IMR-90 (cell line): Measurements from ENCODE around the gene RAPSN. TPM values are rescaled to one million over a fixed set of nuclear protein-coding genes. Genes with fewer than 3 reads are reported as not detected.

Source experiments
- ATAC-seq: fragments of 200-7000 bp; cut with Tn5 transposase; 2 replicates; pipeline ENCODE4 v1.9.1; 2020; ENCODE audit warnings: low read depth, mild to moderate bottlenecking, moderate library complexity
- BruUV-seq: library from RNA; stranded (reverse); fragments of 400-500 nt; replicated peaks from 2 replicates; lab custom pipeline; 2021; lab: Mats Ljungman, UMichigan
- CTCF ChIA-PET: fragments of 300-600 bp; formaldehyde crosslinking; extraction: SDS; loops from one replicate; lab custom pipeline; 2021; ENCODE audit warnings: antibody characterized with exemption; lab: Yijun Ruan, JAX
- POLR2A ChIA-PET: fragments of 300-600 bp; sonication (Branson Sonifier 250); formaldehyde crosslinking; loops from one replicate; lab custom pipeline; 2022; ENCODE audit warnings: antibody characterized with exemption; ENCODE audit not compliant: unreplicated experiment; lab: Charles Lee
- DNase-seq: peaks from one replicate; pipeline ENCODE4 v3.0.0; 2013
- H2AFZ ChIP-seq: replicated peaks from 2 replicates; pipeline ENCODE3; 2013; ENCODE audit warnings: low read length, mild to moderate bottlenecking; ENCODE audit not compliant: poor library complexity
- H2AK5ac ChIP-seq: 2 replicates; pipeline ENCODE4 v1.6.1; 2013; ENCODE audit warnings: low read depth, low read length, inconsistent platforms
- H2AK9ac ChIP-seq: replicated peaks from 2 replicates; pipeline ENCODE3; 2013; ENCODE audit warnings: mild to moderate bottlenecking, low read depth, low read length, moderate library complexity; ENCODE audit not compliant: poor library complexity
- H2BK120ac ChIP-seq: 2 replicates; pipeline ENCODE4 v1.6.1; 2013; ENCODE audit warnings: low read depth, low read length, inconsistent platforms
- H2BK15ac ChIP-seq: 3 replicates; pipeline ENCODE4 v1.6.1; 2013; ENCODE audit warnings: low read depth, low read length, inconsistent platforms
- H2BK20ac ChIP-seq: 2 replicates; pipeline ENCODE4 v1.6.1; 2013; ENCODE audit warnings: low read depth, mild to moderate bottlenecking, inconsistent platforms, low read length, moderate library complexity
- H2BK5ac ChIP-seq: 2 replicates; pipeline ENCODE4 v1.6.1; 2013; ENCODE audit warnings: mild to moderate bottlenecking, low read depth, low read length, inconsistent platforms; ENCODE audit not compliant: poor library complexity, severe bottlenecking
- H3K14ac ChIP-seq: replicated peaks from 2 replicates; pipeline ENCODE4 v1.6.1; 2013; ENCODE audit warnings: low read depth, low read length, inconsistent platforms
- H3K18ac ChIP-seq: 2 replicates; pipeline ENCODE4 v1.6.1; 2013; ENCODE audit warnings: low read depth, low read length, control low read depth
- H3K23ac ChIP-seq: 2 replicates; pipeline ENCODE4 v1.6.1; 2013; ENCODE audit warnings: low read depth, low read length, inconsistent platforms
- H3K27ac ChIP-seq: 2 replicates; pipeline ENCODE4 v1.5.1; 2013; ENCODE audit warnings: mild to moderate bottlenecking, control low read depth, low read length; ENCODE audit not compliant: insufficient read depth
- H3K27me3 ChIP-seq: 2 replicates; pipeline ENCODE4 v1.6.1; 2013; ENCODE audit warnings: low read length; ENCODE audit not compliant: control insufficient read depth, insufficient read depth
- H3K36me3 ChIP-seq: 2 replicates; pipeline ENCODE4 v1.6.1; 2013; ENCODE audit warnings: low read length, mixed read lengths; ENCODE audit not compliant: control insufficient read depth, insufficient read depth
- H3K4ac ChIP-seq: 2 replicates; pipeline ENCODE4 v1.6.1; 2013; ENCODE audit warnings: low read depth, low read length, inconsistent platforms
- H3K4me1 ChIP-seq: 2 replicates; pipeline ENCODE4 v1.6.1; 2013; ENCODE audit warnings: low read length, mixed read lengths; ENCODE audit not compliant: control insufficient read depth, insufficient read depth
- H3K4me2 ChIP-seq: 2 replicates; pipeline ENCODE4 v1.6.1; 2013; ENCODE audit warnings: low read depth, mild to moderate bottlenecking, control low read depth, low read length, moderate library complexity
- H3K4me3 ChIP-seq: 2 replicates; pipeline ENCODE4 v1.5.1; 2013; ENCODE audit warnings: low read depth, mild to moderate bottlenecking, control low read depth, low read length, moderate library complexity; ENCODE audit not compliant: insufficient read depth
- H3K56ac ChIP-seq: 2 replicates; pipeline ENCODE4 v1.6.1; 2013; ENCODE audit warnings: low read length, inconsistent platforms; ENCODE audit not compliant: insufficient read depth; ENCODE audit errors: extremely low read depth
- H3K79me1 ChIP-seq, 2 experiments: 2 replicates each; pipeline ENCODE4 v1.6.1; 2013; ENCODE audit warnings: low read length in 2 of 2, inconsistent platforms in 1 of 2, low read depth in 1 of 2
- H3K9ac ChIP-seq: 2 replicates; pipeline ENCODE4 v1.6.1; 2013; ENCODE audit warnings: low read depth, low read length, control low read depth
- H3K9me1 ChIP-seq: 2 replicates; pipeline ENCODE4 v1.6.1; 2013; ENCODE audit warnings: low read length, inconsistent platforms; ENCODE audit not compliant: insufficient read depth
- H3K9me3 ChIP-seq: 2 replicates; pipeline ENCODE4 v1.6.1; 2013; ENCODE audit warnings: low read length; ENCODE audit not compliant: control insufficient read depth, insufficient read depth
- H4K20me1 ChIP-seq: 2 replicates; pipeline ENCODE4 v1.6.1; 2013; ENCODE audit warnings: low read length, inconsistent platforms; ENCODE audit not compliant: insufficient read depth
- H4K5ac ChIP-seq: 2 replicates; pipeline ENCODE4 v1.6.1; 2013; ENCODE audit warnings: mild to moderate bottlenecking, low read depth, low read length, control low read depth
- H4K8ac ChIP-seq, 2 experiments: 2 replicates each; pipeline ENCODE4 v1.6.1; 2013; ENCODE audit warnings: low read depth in 2 of 2, low read length in 2 of 2, control low read depth in 1 of 2, inconsistent platforms in 1 of 2
- H4K91ac ChIP-seq: 2 replicates; pipeline ENCODE4 v1.6.1; 2013; ENCODE audit warnings: low read depth, low read length, inconsistent platforms; ENCODE audit not compliant: insufficient read depth
- BHLHE40 ChIP-seq: fragments of 150-350 bp; IDR thresholded peaks from 2 replicates; pipeline ENCODE4 v1.6.1; 2016; ENCODE audit warnings: mild to moderate bottlenecking, low read depth, low read length
- CEBPB ChIP-seq: IDR thresholded peaks from 2 replicates; pipeline ENCODE4 v1.6.1; 2012; ENCODE audit warnings: low read depth, low read length, improper control_type of control experiment
- CHD1 ChIP-seq: IDR thresholded peaks from 2 replicates; pipeline ENCODE4 v1.6.1; 2012; ENCODE audit warnings: low read depth, low read length, improper control_type of control experiment
- CTCF ChIP-seq: conservative IDR thresholded peaks from 2 replicates; pipeline ENCODE4 v1.5.1; 2012; ENCODE audit warnings: mild to moderate bottlenecking, low read depth, low read length, improper control_type of control experiment
- ELK1 ChIP-seq: fragments of 150-350 bp; IDR thresholded peaks from 2 replicates; pipeline ENCODE4 v1.6.1; 2016; ENCODE audit warnings: low read depth, mild to moderate bottlenecking, low read length, moderate library complexity, borderline replicate concordance
- FOS ChIP-seq: fragments of 150-350 bp; IDR thresholded peaks from 2 replicates; pipeline ENCODE4 v1.6.1; 2016; ENCODE audit warnings: low read depth, low read length
- MAFK ChIP-seq: IDR thresholded peaks from 2 replicates; pipeline ENCODE4 v1.6.1; 2012; ENCODE audit warnings: low read depth, low read length, improper control_type of control experiment
- MAZ ChIP-seq: IDR thresholded peaks from 2 replicates; pipeline ENCODE4 v1.6.1; 2012; ENCODE audit warnings: low read depth, mild to moderate bottlenecking, low read length, improper control_type of control experiment, moderate library complexity, borderline replicate concordance
- MXI1 ChIP-seq: IDR thresholded peaks from 2 replicates; pipeline ENCODE4 v1.6.1; 2012; ENCODE audit warnings: low read depth, mild to moderate bottlenecking, low read length, moderate library complexity, borderline replicate concordance
- NFE2L2 ChIP-seq: fragments of 150-350 bp; IDR thresholded peaks from 2 replicates; pipeline ENCODE4 v1.6.1; 2016; ENCODE audit warnings: low read depth, mild to moderate bottlenecking, low read length
- POLR2A ChIP-seq: IDR thresholded peaks from 2 replicates; pipeline ENCODE4 v1.6.1; 2012; ENCODE audit warnings: mild to moderate bottlenecking, low read depth, low read length
- RAD21 ChIP-seq: IDR thresholded peaks from 2 replicates; pipeline ENCODE4 v1.6.1; 2012; ENCODE audit warnings: low read length, improper control_type of control experiment
- RCOR1 ChIP-seq: IDR thresholded peaks from 2 replicates; pipeline ENCODE4 v1.6.1; 2012; ENCODE audit warnings: mild to moderate bottlenecking, low read length, improper control_type of control experiment; ENCODE audit not compliant: insufficient replicate concordance
- RFX5 ChIP-seq: IDR thresholded peaks from 2 replicates; pipeline ENCODE4 v1.8.0; 2012; ENCODE audit warnings: low read depth, mild to moderate bottlenecking, low read length, moderate library complexity
- SMC3 ChIP-seq: fragments of 150-350 bp; IDR thresholded peaks from 2 replicates; pipeline ENCODE4 v1.6.1; 2016; ENCODE audit warnings: low read depth, mild to moderate bottlenecking, antibody characterized with exemption, low read length, moderate library complexity
- USF2 ChIP-seq: fragments of 150-350 bp; IDR thresholded peaks from 2 replicates; pipeline ENCODE4 v1.6.1; 2017; ENCODE audit warnings: mild to moderate bottlenecking, antibody characterized with exemption, low read length, low read depth
- WGBS, 2 experiments: methylation state at CpG; one replicate each; pipeline versions ENCODE4 v1.1.5 to v1.1.7; 2013; ENCODE audit warnings: missing lambda C conversion rate in 2 of 2; ENCODE audit not compliant: insufficient read length in 1 of 2; ENCODE audit errors: extremely low coverage in 2 of 2; 5-methylcytosine and 5-hydroxymethylcytosine counted together
- dilution Hi-C: fragments of 300-500 bp; cut with HindIII; formaldehyde crosslinking; loops from one replicate; pipeline ENCODE4 v1.14.3; 2018; ENCODE audit warnings: low sequenced_read_pairs; ENCODE audit not compliant: unreplicated experiment
- in situ Hi-C: fragments of 300-500 bp; cut with MboI; formaldehyde crosslinking; loops from 3 replicates; pipeline ENCODE4 v1.14.3; 2019; ENCODE audit warnings: low sequenced_read_pairs, inconsistent platforms, mixed read lengths
- intact Hi-C: fragments of 100-400 bp; cut with micrococcal nuclease; formaldehyde crosslinking; loops from 2 replicates; pipeline ENCODE4 v1.10.0; 2022
- polyA plus RNA-seq, 3 experiments: library from polyadenylated mRNA; depleted of rRNA; stranded (reverse); fragments of >200 nt; gene quantifications; 2 replicates each; pipeline ENCODE4 v1.2.3, GENCODE V29; 2012; ENCODE audit warnings: low replicate concordance in 1 of 3
- total RNA-seq: library from RNA; depleted of rRNA; stranded (reverse); fragments of >200 nt; gene quantifications from 2 replicates; pipeline ENCODE4 v1.2.3, GENCODE V29; 2012

Gene RAPSN
- total and polyA plus RNA-seq, 2 of the 4 experiments (the other 2 are of a cell fraction), result 0.03 TPM; not detected in 1

GRCh38 chr11:47403135-47403534, 45.8 kb downstream of the RAPSN start:
- no peak overlapping the region for H2AK5ac ChIP-seq
- no TSS peak for BruUV-seq
- intact Hi-C loops, result no loop called here
- TF ChIP-seq MAZ, result no peak
- no peak for TF ChIP-seq CHD1
- no peak for TF ChIP-seq RFX5
- TF ChIP-seq MAFK, result no peak
- TF ChIP-seq RAD21, result no peak
- TF ChIP-seq CEBPB, result no peak
- no peak for TF ChIP-seq BHLHE40
- TF ChIP-seq SMC3, result no peak
- TF ChIP-seq USF2, result no peak
- TF ChIP-seq POLR2A, result no peak
- TF ChIP-seq FOS, result no peak
- TF ChIP-seq CTCF, result no peak
- TF ChIP-seq RCOR1, result no peak
- TF ChIP-seq MXI1, result no peak
- no peak for TF ChIP-seq NFE2L2
- TF ChIP-seq ELK1, result no peak
- H3K36me3 ChIP-seq, result no peaks in the 10 kb centered on the region
- H3K79me1 ChIP-seq, result peaks cover 0 to 11% of the 10 kb centered on the region in 2 experiments; a peak in 2 of 4 replicates
- H4K91ac ChIP-seq, result no peak overlapping the region
- no peak overlapping the region for H3K56ac ChIP-seq
- H3K18ac ChIP-seq, result no peak overlapping the region
- no peak overlapping the region for H3K14ac ChIP-seq
- CTCF ChIA-PET, result interaction anchor here (1.2 kb wide), 1 partner anchor 30 kb away, joined by 4 read pairs; no protein-coding TSS in a partner anchor
- WGBS, 2 experiments, result 82% methylated on average over 4 of the region's 4 CpGs; no CpG with 5 or more reads in 1 of the 2 experiments
- ATAC-seq, result no peak
- H3K27me3 ChIP-seq, result no peaks in the 10 kb centered on the region
- H3K4me1 ChIP-seq, result peaks cover 13% of the 10 kb centered on the region
- POLR2A ChIA-PET, result no interaction called here
- no peaks in the 10 kb centered on the region for H3K9me3 ChIP-seq
- no peak overlapping the region for H3K23ac ChIP-seq
- no peaks in the 10 kb centered on the region for H4K20me1 ChIP-seq
- H3K27ac ChIP-seq, result no peak overlapping the region
- no peak for DNase-seq
- peak overlapping the region; percentile 14 for H2AFZ ChIP-seq
- in situ Hi-C loops, result no loop called here
- H2BK120ac ChIP-seq, result no peak overlapping the region
- no peak overlapping the region for H3K4me2 ChIP-seq
- no peak overlapping the region for H3K4me3 ChIP-seq
- no peak overlapping the region for H3K9ac ChIP-seq
- no peak overlapping the region for H4K5ac ChIP-seq
- no peak overlapping the region for H2BK15ac ChIP-seq
- H2BK20ac ChIP-seq, result no peak overlapping the region
- H4K8ac ChIP-seq, result no peak overlapping the region
- peaks cover 8% of the 10 kb centered on the region; the same call in 1 of the 2 replicates for H3K9me1 ChIP-seq
- dilution Hi-C loops, result no loop called here
- no peak overlapping the region for H2BK5ac ChIP-seq
- no peak overlapping the region for H2AK9ac ChIP-seq
- H3K4ac ChIP-seq, result no peak overlapping the region
